Measurements from ENCODE around the gene RLN1.
"Not testable (repeated sequence)": the region's sequence is repeated elsewhere in the genome, so short reads cannot be mapped to it uniquely, and the experiment has no call there.

RLN1 gene

DNA sequence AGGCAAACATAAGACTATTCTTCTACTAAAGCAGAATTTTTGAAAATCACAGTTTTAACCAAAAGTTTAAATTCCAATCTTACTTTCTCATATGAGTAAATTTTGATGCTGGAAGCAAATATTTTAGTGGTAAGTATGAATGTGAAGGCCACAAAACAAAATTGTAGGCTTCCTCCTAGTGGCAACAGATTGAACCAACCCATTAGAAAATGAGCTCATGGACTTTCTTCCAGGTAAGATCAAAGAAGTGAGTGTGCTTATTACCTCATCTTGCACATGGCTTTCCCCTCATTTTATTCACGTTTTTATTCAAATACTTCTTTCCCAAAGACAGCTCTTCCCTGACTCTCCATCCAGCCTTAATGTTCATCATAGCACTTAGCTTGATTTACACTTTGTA lies 18.6 kb downstream of the RLN1 start:
- DNase-seq: no peak

DNA sequence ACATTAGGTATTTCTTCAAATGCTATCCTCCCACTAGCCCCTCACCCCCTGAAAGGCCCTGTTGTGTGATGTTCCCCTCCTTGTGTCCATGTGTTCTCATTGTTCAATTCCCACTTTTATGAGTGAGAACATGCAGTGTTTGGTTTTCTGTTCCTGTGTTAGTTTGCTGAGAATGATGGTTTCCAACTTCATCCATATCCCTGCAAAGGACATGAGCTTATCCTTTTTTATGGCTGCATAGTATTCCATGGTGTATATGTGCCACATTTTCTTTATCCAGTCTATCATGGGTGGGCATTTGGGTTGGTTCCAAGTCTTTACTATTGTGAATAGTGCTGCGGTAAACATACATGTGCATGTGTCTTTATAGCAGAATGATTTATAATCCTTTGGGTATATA lies 23.3 kb downstream of the RLN1 start:
- not testable (repeated sequence) for DNase-seq

DNA sequence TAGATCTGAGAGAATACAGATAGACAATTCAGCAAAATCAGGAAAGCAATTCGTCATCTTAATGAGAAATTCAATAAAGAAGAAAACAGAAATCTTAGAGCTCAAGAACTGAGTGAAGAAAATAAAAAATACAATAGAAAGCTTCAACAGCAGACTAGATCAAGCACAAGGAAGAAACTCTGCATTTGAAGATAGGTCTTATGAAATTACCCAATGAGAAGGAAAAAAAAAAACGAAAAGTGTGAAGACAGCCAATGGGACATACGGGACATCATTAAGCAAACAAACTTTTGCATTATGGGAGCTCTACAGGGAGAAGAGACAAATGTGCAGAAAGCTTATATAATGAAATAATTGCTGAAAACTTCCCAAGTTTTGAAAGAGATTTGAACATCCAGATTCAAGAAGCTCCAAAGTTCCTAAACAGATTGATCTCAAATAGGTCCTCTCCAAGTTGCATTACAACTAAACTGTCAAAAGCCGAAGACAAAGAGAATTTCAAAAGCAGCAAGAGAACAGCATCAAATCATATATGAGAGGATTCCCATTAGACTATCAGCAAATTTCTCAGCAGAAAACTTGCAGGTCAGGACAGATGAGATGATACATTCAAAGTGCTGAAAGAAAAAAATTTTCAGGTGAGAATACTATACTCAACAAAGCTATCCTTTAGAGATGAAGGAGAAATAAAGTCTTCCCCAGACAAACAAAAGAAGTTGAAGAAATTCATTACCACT lies 24.3 kb downstream of the RLN1 start:
- no peak for DNase-seq

DNA sequence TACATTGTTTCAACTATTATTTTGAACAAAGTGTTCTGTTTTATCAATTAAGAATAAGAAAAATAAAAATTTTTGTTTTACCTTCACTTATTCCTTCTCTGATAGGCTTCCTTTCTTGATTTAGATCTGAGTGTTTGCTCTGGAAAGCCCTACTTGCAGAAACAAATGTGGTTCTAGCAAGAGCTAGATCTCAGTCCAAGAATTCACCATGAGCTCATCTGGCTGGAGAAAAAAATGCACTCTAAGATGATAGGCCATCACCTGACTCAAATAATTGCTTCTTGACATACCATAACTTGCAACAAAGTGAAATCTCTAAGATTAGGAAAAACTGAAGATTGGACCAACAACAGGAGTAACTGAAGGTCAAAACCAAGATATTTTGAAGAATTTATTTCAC lies 28.8 kb downstream of the RLN1 start:
- DNase-seq: no peak

DNA sequence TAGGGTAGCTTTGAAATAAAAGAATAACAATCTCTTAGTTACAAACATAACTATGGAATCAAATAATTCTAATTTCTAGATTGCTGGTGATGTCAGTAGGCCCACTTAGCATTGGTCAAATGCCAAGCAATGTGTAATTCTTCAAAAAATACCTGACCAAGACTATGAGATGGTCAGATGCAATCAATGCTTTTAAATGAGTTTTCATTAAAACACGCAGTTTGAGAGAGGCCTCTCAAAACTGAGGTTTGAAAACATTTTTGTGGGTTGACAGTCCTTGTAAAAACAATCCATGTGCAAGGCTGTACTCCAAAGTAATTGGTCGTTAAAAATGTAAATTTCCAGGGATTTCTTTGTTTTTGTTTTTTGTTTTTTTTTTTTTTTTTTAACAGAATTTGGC lies 33.9 kb downstream of the RLN1 start:
- DNase-seq: no peak

GRCh38 chr9:5303840-5304795 lies 35.6 kb downstream of the RLN1 start, which contains the start of gene RLN2:
Gene RLN2 (minus strand): TSS chr9:5304716. CDS start chr9:5304580, 136 bp downstream.
- DNase-seq: peak; percentile 78

DNA sequence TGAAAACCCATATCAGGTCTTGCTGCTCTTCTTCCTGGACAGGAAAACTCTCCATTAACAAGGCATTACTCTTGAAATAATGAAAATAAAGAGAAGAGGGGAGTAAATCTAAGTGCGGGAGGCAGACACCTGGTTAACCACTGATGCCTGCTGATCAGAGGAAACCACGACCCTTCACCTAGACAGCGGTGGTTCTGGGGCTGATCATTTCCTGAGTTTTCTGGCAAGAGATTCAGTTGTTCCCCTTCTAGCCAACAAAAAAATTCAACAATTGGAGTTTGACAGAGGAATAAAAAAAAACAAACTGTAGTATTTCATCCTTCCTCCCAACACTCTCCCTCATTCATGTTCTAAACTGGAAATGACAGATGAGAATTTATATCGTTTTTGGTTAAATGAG lies 38.1 kb downstream of the RLN1 start:
- DNase-seq: no peak

GRCh38 chr9:5292141-5292540 lies 47.5 kb downstream of the RLN1 start:
- DNase-seq: no peak

DNA sequence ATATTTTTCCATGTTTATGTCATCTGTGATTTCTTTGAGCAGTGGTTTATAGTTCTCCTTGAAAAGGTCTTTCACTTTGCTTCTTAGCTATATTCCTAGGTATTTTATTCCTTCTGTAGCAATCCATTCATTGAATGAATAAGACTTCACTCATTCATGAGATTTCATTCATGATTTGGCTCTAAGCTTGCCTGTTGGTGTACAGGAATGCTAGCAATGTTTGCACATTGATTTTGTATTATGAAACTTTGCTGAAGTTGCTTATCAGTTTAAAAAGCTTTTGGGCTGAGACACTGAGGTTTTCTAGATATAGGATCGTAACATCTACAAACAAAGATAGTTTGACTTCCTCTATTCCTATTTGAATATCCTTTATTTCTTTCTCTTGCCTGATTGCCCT lies 51.1 kb downstream of the RLN1 start:
- DNase-seq: no peak

DNA sequence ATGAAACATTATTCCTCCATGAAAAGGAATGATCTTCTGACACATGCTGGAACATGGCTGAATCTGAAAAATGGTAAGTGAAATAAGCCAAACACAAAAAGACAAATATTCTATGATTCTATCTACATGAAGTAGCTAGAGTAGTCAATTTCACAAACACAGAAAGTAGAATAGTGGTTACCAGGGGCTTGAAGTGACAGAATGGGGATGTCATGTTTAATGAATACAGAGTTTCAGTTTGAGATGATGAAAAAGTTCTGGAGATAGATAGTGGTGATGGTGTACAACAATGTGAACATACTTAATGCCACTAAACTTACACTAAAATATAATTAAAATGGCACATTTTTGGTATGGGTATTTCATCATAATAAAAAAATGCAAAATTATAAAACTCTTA lies 53.4 kb downstream of the RLN1 start:
- no peak for DNase-seq

Measured in retina (tissue), 1 donor.